ENCODE results near the gene HYCC1.
"Not testable (repeated sequence)": the region's sequence is repeated elsewhere in the genome, so short reads cannot be mapped to it uniquely, and the experiment has no call there.

HYCC1 gene

GRCh38 chr7:22979861-22980260 is 34.1 kb downstream of the HYCC1 start:
- TF ChIP-seq CTCF (IDR thresholded peaks at IDR 0.05; ENCODE audit: extremely low read depth, missing control alignments) = no peak
- DNase-seq (ENCODE audit: low spot score) = no peak

- DNase-seq (ENCODE audit: low spot score) = no peak
- no peak for TF ChIP-seq CTCF (IDR thresholded peaks at IDR 0.05; ENCODE audit: extremely low read depth, missing control alignments)
Measured at GRCh38 chr7:22979251-22979650, 34.7 kb downstream of the HYCC1 start.

GRCh38 chr7:22974636-22975035 is 39.3 kb downstream of the HYCC1 start:
- not testable (repeated sequence) for DNase-seq (ENCODE audit: low spot score)

- no peak for DNase-seq (ENCODE audit: low spot score)
- no peak for TF ChIP-seq CTCF (IDR thresholded peaks at IDR 0.05; ENCODE audit: extremely low read depth, missing control alignments)
Measured at GRCh38 chr7:22972207-22972606, 41.7 kb downstream of the HYCC1 start.

GRCh38 chr7:22969010-22969431 is 44.9 kb downstream of the HYCC1 start:
- DNase-seq (ENCODE audit: low spot score) = no peak

More at GRCh38 chr7:22969010-22969431, 44.9 kb downstream of the HYCC1 start:
- no peak for TF ChIP-seq CTCF (IDR thresholded peaks at IDR 0.05; ENCODE audit: extremely low read depth, missing control alignments)

Data from GM20000 (cell line).